ENCODE data around the gene CEP170B. TPM values are rescaled to one million over a fixed set of nuclear protein-coding genes. Genes with fewer than 3 reads are reported as not detected.

CEP170B gene
- total and polyA plus RNA-seq, 9 of the 15 experiments (the other 6 are each of a cell fraction or from before 2014, with no cell fraction given), result 0.01 to 10.2 (median 2.2) TPM

DNA sequence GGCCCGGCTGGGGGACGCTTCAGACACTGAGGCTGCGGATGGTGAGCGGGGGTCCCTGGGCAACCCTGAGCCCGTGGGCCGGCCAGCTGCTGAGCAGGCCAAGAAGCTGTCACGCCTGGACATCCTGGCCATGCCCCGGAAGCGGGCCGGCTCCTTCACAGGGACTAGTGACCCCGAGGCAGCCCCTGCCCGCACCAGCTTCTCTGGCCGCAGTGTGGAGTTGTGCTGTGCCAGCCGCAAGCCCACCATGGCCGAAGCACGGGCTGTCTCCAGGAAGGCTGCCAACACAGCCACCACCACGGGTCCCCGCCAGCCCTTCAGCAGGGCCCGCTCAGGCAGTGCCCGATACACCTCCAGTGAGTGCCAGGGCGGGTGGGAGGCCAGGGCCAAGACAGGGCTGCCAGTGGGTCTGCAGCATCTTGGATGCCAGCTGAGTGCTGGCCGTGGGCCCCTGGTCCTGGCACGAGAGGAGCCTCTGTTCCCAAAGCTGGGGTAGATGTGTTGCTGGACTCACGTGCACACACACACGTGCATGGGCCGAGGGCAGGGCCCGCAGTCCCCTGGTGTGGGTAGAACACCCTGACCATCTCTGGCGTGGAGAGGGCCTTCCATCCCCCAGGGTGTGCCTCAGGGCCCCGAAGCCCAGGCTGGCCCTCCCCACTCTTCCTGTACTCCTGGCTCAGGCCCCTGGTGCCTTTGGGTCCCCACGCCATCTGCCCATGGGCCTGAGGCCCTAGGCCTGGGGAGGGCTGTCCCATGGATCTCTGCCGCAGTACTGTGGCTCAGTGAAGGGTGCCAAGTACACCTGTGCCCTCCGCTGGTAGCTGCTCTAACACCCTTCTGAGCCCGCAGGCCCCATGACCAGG lies 22.8 kb downstream of the CEP170B start:
- H3K36me3 ChIP-seq (ENCODE audit: control insufficient read depth, insufficient read depth, low read length), result no peaks in the 10 kb centered on the region; the same call in 2 of the 3 replicates
- DNase-seq (ENCODE audit: extremely low read depth in 1 of 4, low spot score in 3 of 4), result no peak
- WGBS (ENCODE audit: insufficient coverage, low coverage, missing lambda C conversion rate), result 93% methylated on average over 12 of the region's 33 CpGs
- H3K4me2 ChIP-seq (ENCODE audit: insufficient read depth, low read length), result no peak overlapping the region
- H3K79me2 ChIP-seq (ENCODE audit: control insufficient read depth, insufficient read depth, low read length), result no peaks in the 10 kb centered on the region
- H3K9ac ChIP-seq (ENCODE audit: insufficient read depth in 1 of 2, low read depth in 2 of 2, low read length in 2 of 2), result no peak overlapping the region
- H2AFZ ChIP-seq (ENCODE audit: low read depth, low read length), result no peak overlapping the region
- no peaks in the 10 kb centered on the region for H3K27me3 ChIP-seq (ENCODE audit: control insufficient read depth in 2 of 2, insufficient read depth in 2 of 2, low read length in 2 of 2)
- H3K9me1 ChIP-seq (ENCODE audit: control insufficient read depth, insufficient read depth, low read length), result no peaks in the 10 kb centered on the region
- no peak for ATAC-seq
- CTCF ChIA-PET (ENCODE audit: low intra/inter-chr PET ratio), result no interaction called here
- POLR2A ChIA-PET, result interaction anchor here (0.5 to 0.7 kb wide), 3 partner anchors 23 to 158 kb away, joined by 3 read pairs; no protein-coding TSS in a partner anchor
- FAIRE-seq, result no peak
- H4K20me1 ChIP-seq (replicated peaks; ENCODE audit: control insufficient read depth, insufficient read depth, low read length), result no peaks in the 10 kb centered on the region
- BruUV-seq (replicated peaks), result no TSS peak
- peaks cover 0 to 45% of the 10 kb centered on the region in 2 experiments; a peak in 2 of 5 replicates for H3K4me1 ChIP-seq (replicated peaks in 1 of 2; ENCODE audit: control insufficient read depth in 2 of 2, insufficient read depth in 2 of 2, low read length in 2 of 2)
- in situ Hi-C loops (cut with MboI), result no loop called here
- no peak overlapping the region for H3K27ac ChIP-seq (ENCODE audit: extremely low read depth, low read depth, low read length)
- H3K4me3 ChIP-seq, result no peak overlapping the region
- no peaks in the 10 kb centered on the region for H3K9me3 ChIP-seq (replicated peaks; ENCODE audit: control insufficient read depth, insufficient read depth, low read depth, low read length)
- intact Hi-C loops (cut with micrococcal nuclease), result no loop called here
- TF ChIP-seq STAT5B (CRISPR knock-in tag; IDR thresholded peaks at IDR 0.05) (no peak), POLR2G (IDR thresholded peaks at IDR 0.05; ENCODE audit: low read depth, low read length) (no peak; the same call in 1 of the 2 replicates), MAFF (IDR thresholded peaks at IDR 0.05; ENCODE audit: low read length) (no peak), CBX5 (IDR thresholded peaks at IDR 0.05; ENCODE audit: borderline replicate concordance, low read depth) (no peak), NCOA4 (IDR thresholded peaks at IDR 0.05; ENCODE audit: partially characterized antibody) (no peak), ZBTB8A (IDR thresholded peaks at IDR 0.05; ENCODE audit: partially characterized antibody) (no peak), GTF2F1 (IDR thresholded peaks at IDR 0.05; ENCODE audit: low read depth, low read length) (no peak), ZNF436 (CRISPR knock-in tag; IDR thresholded peaks at IDR 0.05) (no peak), NELFE (IDR thresholded peaks at IDR 0.05; ENCODE audit: insufficient read depth, insufficient read length) (no peak), NR1H2 (CRISPR knock-in tag; IDR thresholded peaks at IDR 0.05) (no peak), L3MBTL2 (IDR thresholded peaks at IDR 0.05) (no peak), MED1 (CRISPR knock-in tag; IDR thresholded peaks at IDR 0.05; ENCODE audit: borderline replicate concordance) (no peak), ELF2 (CRISPR knock-in tag; IDR thresholded peaks at IDR 0.05) (no peak), KLF10 (CRISPR knock-in tag; IDR thresholded peaks at IDR 0.05) (no peak), PHF8 (IDR thresholded peaks at IDR 0.05; ENCODE audit: borderline replicate concordance, low read length) (no peak)
- TF ChIP-seq, protein P1, sequence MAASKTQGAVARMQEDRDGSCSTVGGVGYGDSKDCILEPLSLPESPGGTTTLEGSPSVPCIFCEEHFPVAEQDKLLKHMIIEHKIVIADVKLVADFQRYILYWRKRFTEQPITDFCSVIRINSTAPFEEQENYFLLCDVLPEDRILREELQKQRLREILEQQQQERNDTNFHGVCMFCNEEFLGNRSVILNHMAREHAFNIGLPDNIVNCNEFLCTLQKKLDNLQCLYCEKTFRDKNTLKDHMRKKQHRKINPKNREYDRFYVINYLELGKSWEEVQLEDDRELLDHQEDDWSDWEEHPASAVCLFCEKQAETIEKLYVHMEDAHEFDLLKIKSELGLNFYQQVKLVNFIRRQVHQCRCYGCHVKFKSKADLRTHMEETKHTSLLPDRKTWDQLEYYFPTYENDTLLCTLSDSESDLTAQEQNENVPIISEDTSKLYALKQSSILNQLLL (CRISPR knock-in tag; IDR thresholded peaks at IDR 0.05; ENCODE audit: borderline replicate concordance), result no peak
- TF ChIP-seq, protein P2, sequence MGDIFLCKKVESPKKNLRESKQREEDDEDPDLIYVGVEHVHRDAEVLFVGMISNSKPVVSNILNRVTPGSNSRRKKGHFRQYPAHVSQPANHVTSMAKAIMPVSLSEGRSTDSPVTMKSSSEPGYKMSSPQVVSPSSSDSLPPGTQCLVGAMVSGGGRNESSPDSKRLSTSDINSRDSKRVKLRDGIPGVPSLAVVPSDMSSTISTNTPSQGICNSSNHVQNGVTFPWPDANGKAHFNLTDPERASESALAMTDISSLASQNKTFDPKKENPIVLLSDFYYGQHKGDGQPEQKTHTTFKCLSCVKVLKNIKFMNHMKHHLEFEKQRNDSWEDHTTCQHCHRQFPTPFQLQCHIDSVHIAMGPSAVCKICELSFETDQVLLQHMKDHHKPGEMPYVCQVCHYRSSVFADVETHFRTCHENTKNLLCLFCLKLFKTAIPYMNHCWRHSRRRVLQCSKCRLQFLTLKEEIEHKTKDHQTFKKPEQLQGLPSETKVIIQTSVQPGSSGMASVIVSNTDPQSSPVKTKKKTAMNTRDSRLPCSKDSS (IDR thresholded peaks at IDR 0.05; ENCODE audit: low read depth, partially characterized antibody), result no peak
- TF ChIP-seq, protein P3, sequence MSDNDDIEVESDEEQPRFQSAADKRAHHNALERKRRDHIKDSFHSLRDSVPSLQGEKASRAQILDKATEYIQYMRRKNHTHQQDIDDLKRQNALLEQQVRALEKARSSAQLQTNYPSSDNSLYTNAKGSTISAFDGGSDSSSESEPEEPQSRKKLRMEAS (CRISPR knock-in tag; IDR thresholded peaks at IDR 0.05), result no peak

All from K562 (cell line).